ENCODE measurements around the gene UNC5C. TPM values are rescaled to one million over a fixed set of nuclear protein-coding genes. Genes with fewer than 3 reads are reported as not detected.

Gene UNC5C
- polyA plus RNA-seq, 1 donor (not counting 4 experiments of a cell fraction or from before 2014, with no cell fraction given): not detected

- Histone ChIP-seq H3K9me3 (ENCODE audit: control insufficient read depth, low read depth, low read length) (no peaks in the 10 kb centered on the region), H3K27me3 (ENCODE audit: control insufficient read depth, extremely low read depth, insufficient read depth, low read length) (no peaks in the 10 kb centered on the region), H3K36me3 (ENCODE audit: control insufficient read depth in 2 of 2, extremely low read depth in 1 of 2, insufficient read depth in 2 of 2, low read length in 2 of 2) (no peaks in the 10 kb centered on the region), H3K9ac (ENCODE audit: control insufficient read depth, extremely low read depth, insufficient read depth, low read length) (no peak overlapping the region), H4K20me1 (ENCODE audit: control insufficient read depth, extremely low read depth, insufficient read depth, low read length) (no peaks in the 10 kb centered on the region), H3K9me1 (ENCODE audit: control insufficient read depth, extremely low read depth, insufficient read depth, low read length) (no peaks in the 10 kb centered on the region), H3K27ac (ENCODE audit: control insufficient read depth, insufficient read depth, low read length) (no peak overlapping the region), H3K4me2 (ENCODE audit: control insufficient read depth, extremely low read depth, insufficient read depth, low read depth, low read length) (no peak overlapping the region), H3K79me2 (ENCODE audit: control insufficient read depth, insufficient read depth, low read length) (no peaks in the 10 kb centered on the region), H3K4me3 (ENCODE audit: control insufficient read depth in 2 of 3, extremely low read depth in 1 of 3, insufficient read depth in 2 of 3, low read depth in 1 of 3, low read length in 3 of 3) (no peak overlapping the region), H2AFZ (ENCODE audit: control insufficient read depth, low read length) (no peak overlapping the region), H3K4me1 (ENCODE audit: control insufficient read depth, extremely low read depth, insufficient read depth, low read length) (no peaks in the 10 kb centered on the region)
- DNase-seq (ENCODE audit: low read depth, low spot score) (no peak), FAIRE-seq (no peak)
- dilution Hi-C loops (cut with MboI; ENCODE audit: extremely low pct_ligation_motif_present, low sequenced_read_pairs): no loop called here
- TF ChIP-seq EZH2 (IDR thresholded peaks at IDR 0.05; ENCODE audit: low read length): no peak
- TF ChIP-seq, protein P1, sequence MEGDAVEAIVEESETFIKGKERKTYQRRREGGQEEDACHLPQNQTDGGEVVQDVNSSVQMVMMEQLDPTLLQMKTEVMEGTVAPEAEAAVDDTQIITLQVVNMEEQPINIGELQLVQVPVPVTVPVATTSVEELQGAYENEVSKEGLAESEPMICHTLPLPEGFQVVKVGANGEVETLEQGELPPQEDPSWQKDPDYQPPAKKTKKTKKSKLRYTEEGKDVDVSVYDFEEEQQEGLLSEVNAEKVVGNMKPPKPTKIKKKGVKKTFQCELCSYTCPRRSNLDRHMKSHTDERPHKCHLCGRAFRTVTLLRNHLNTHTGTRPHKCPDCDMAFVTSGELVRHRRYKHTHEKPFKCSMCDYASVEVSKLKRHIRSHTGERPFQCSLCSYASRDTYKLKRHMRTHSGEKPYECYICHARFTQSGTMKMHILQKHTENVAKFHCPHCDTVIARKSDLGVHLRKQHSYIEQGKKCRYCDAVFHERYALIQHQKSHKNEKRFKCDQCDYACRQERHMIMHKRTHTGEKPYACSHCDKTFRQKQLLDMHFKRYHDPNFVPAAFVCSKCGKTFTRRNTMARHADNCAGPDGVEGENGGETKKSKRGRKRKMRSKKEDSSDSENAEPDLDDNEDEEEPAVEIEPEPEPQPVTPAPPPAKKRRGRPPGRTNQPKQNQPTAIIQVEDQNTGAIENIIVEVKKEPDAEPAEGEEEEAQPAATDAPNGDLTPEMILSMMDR (optimal IDR thresholded peaks at IDR 0.05 in 1 of 3, IDR thresholded peaks at IDR 0.05 in 1 of 3, conservative IDR thresholded peaks at IDR 0.05 in 1 of 3; ENCODE audit: extremely low read depth in 1 of 3, insufficient read depth in 2 of 3, low read length in 3 of 3): no peak
These were observed 139.0 kb downstream of the UNC5C start for GRCh38 chr4:95409750-95410149.

- no peaks in the 10 kb centered on the region for H3K79me2 ChIP-seq (ENCODE audit: control insufficient read depth, insufficient read depth, low read length)
- H3K9me3 ChIP-seq (ENCODE audit: control insufficient read depth, low read depth, low read length): no peaks in the 10 kb centered on the region
- H3K36me3 ChIP-seq (ENCODE audit: control insufficient read depth in 2 of 2, extremely low read depth in 1 of 2, insufficient read depth in 2 of 2, low read length in 2 of 2): no peaks in the 10 kb centered on the region
- TF ChIP-seq, protein P1 (optimal IDR thresholded peaks at IDR 0.05 in 1 of 3, IDR thresholded peaks at IDR 0.05 in 1 of 3, conservative IDR thresholded peaks at IDR 0.05 in 1 of 3; ENCODE audit: extremely low read depth in 1 of 3, insufficient read depth in 2 of 3, low read length in 3 of 3): no peak
- no peak for TF ChIP-seq EZH2 (IDR thresholded peaks at IDR 0.05; ENCODE audit: low read length)
- H3K9ac ChIP-seq (ENCODE audit: control insufficient read depth, extremely low read depth, insufficient read depth, low read length): no peak overlapping the region
- FAIRE-seq (no peak), DNase-seq (ENCODE audit: low read depth, low spot score) (no peak)
- H3K4me1 ChIP-seq (ENCODE audit: control insufficient read depth, extremely low read depth, insufficient read depth, low read length): no peaks in the 10 kb centered on the region
- no peaks in the 10 kb centered on the region for H3K9me1 ChIP-seq (ENCODE audit: control insufficient read depth, extremely low read depth, insufficient read depth, low read length)
- H4K20me1 ChIP-seq (ENCODE audit: control insufficient read depth, extremely low read depth, insufficient read depth, low read length): no peaks in the 10 kb centered on the region
- no peaks in the 10 kb centered on the region for H3K27me3 ChIP-seq (ENCODE audit: control insufficient read depth, extremely low read depth, insufficient read depth, low read length)
- no peak overlapping the region for H2AFZ ChIP-seq (ENCODE audit: control insufficient read depth, low read length)
- dilution Hi-C loops (cut with MboI; ENCODE audit: extremely low pct_ligation_motif_present, low sequenced_read_pairs): no loop called here
- H3K4me2 ChIP-seq (ENCODE audit: control insufficient read depth, extremely low read depth, insufficient read depth, low read depth, low read length): no peak overlapping the region
- H3K4me3 ChIP-seq (ENCODE audit: control insufficient read depth in 2 of 3, extremely low read depth in 1 of 3, insufficient read depth in 2 of 3, low read depth in 1 of 3, low read length in 3 of 3): no peak overlapping the region
- H3K27ac ChIP-seq (ENCODE audit: control insufficient read depth, insufficient read depth, low read length): no peak overlapping the region
These were observed 139.6 kb downstream of the UNC5C start for GRCh38 chr4:95409127-95409526.

Measured in keratinocyte (primary cell).